ENCODE data around the gene AP3M1.
"Not testable (repeated sequence)": the region's sequence is repeated elsewhere in the genome, so short reads cannot be mapped to it uniquely, and the experiment has no call there.

Gene AP3M1

GRCh38 chr10:74194545-74194944 lies 43.9 kb upstream of the AP3M1 start:
- Histone ChIP-seq H3K36me3 (ENCODE audit: insufficient read depth, low read length) (no peaks in the 10 kb centered on the region), H3F3A (ENCODE audit: low read depth) (no peaks in the 10 kb centered on the region), H2AFZ (ENCODE audit: low read length) (no peak overlapping the region), H3K9me3 (ENCODE audit: insufficient read depth, low read depth, low read length) (no peaks in the 10 kb centered on the region), H3K9me2 (replicated peaks; ENCODE audit: low read depth, low read length) (no peaks in the 10 kb centered on the region), H3K4me3 (ENCODE audit: low read length, poor library complexity, severe bottlenecking) (no peak overlapping the region), H3K4me2 (ENCODE audit: low read depth, low read length, poor library complexity, severe bottlenecking) (no peak overlapping the region), H3K4me1 (ENCODE audit: insufficient read depth, low read length, poor library complexity, severe bottlenecking) (peaks cover 14% of the 10 kb centered on the region), H4K20me1 (ENCODE audit: insufficient read depth, low read length, poor library complexity, severe bottlenecking) (peaks cover 5% of the 10 kb centered on the region), H3K27me3 (ENCODE audit: insufficient read depth, low read length, poor library complexity, severe bottlenecking) (no peaks in the 10 kb centered on the region), H3K9ac (ENCODE audit: low read depth, low read length, poor library complexity, severe bottlenecking) (no peak overlapping the region), H3K79me2 (ENCODE audit: insufficient read depth, low read length) (peaks cover 79% of the 10 kb centered on the region)
- TF ChIP-seq CTCF (conservative IDR thresholded peaks at IDR 0.05; ENCODE audit: low read length) (no peak), EZH2phosphoT487 (IDR thresholded peaks at IDR 0.05; ENCODE audit: borderline replicate concordance) (no peak)

- Histone ChIP-seq H3K79me2 (ENCODE audit: insufficient read depth, low read length) (peaks cover 80% of the 10 kb centered on the region), H3F3A (ENCODE audit: low read depth) (no peaks in the 10 kb centered on the region), H2AFZ (ENCODE audit: low read length) (peak overlapping the region; percentile 56), H3K9me2 (replicated peaks; ENCODE audit: low read depth, low read length) (no peaks in the 10 kb centered on the region), H3K27me3 (ENCODE audit: insufficient read depth, low read length, poor library complexity, severe bottlenecking) (no peaks in the 10 kb centered on the region), H3K4me2 (ENCODE audit: low read depth, low read length, poor library complexity, severe bottlenecking) (peak overlapping the region; percentile 64), H3K4me3 (ENCODE audit: low read length, poor library complexity, severe bottlenecking) (peak overlapping the region; percentile 55), H3K4me1 (ENCODE audit: insufficient read depth, low read length, poor library complexity, severe bottlenecking) (peaks cover 26% of the 10 kb centered on the region), H3K36me3 (ENCODE audit: insufficient read depth, low read length) (no peaks in the 10 kb centered on the region), H4K20me1 (ENCODE audit: insufficient read depth, low read length, poor library complexity, severe bottlenecking) (peaks cover 5% of the 10 kb centered on the region), H3K9ac (ENCODE audit: low read depth, low read length, poor library complexity, severe bottlenecking) (peak overlapping the region; percentile 45), H3K9me3 (ENCODE audit: insufficient read depth, low read depth, low read length) (no peaks in the 10 kb centered on the region)
- TF ChIP-seq EZH2phosphoT487 (IDR thresholded peaks at IDR 0.05; ENCODE audit: borderline replicate concordance) (no peak), CTCF (conservative IDR thresholded peaks at IDR 0.05; ENCODE audit: low read length) (no peak)
These were observed 39.9 kb upstream of the AP3M1 start for GRCh38 chr10:74190494-74190893.

- TF ChIP-seq CTCF (conservative IDR thresholded peaks at IDR 0.05; ENCODE audit: low read length) (no peak), EZH2phosphoT487 (IDR thresholded peaks at IDR 0.05; ENCODE audit: borderline replicate concordance) (no peak)
- H2AFZ ChIP-seq (ENCODE audit: low read length): peak overlapping the region; percentile 56
These were observed 39.4 kb upstream of the AP3M1 start for GRCh38 chr10:74189999-74190421.

GRCh38 chr10:74188617-74189016 lies 38.0 kb upstream of the AP3M1 start:
- H3F3A ChIP-seq (ENCODE audit: low read depth); H3K9ac ChIP-seq (ENCODE audit: low read depth, low read length, poor library complexity, severe bottlenecking); H3K9me3 ChIP-seq (ENCODE audit: insufficient read depth, low read depth, low read length); H3K9me2 ChIP-seq (replicated peaks; ENCODE audit: low read depth, low read length); H3K36me3 ChIP-seq (ENCODE audit: insufficient read depth, low read length); H2AFZ ChIP-seq (ENCODE audit: low read length); H3K27me3 ChIP-seq (ENCODE audit: insufficient read depth, low read length, poor library complexity, severe bottlenecking); H3K4me3 ChIP-seq (ENCODE audit: low read length, poor library complexity, severe bottlenecking); H4K20me1 ChIP-seq (ENCODE audit: insufficient read depth, low read length, poor library complexity, severe bottlenecking); H3K4me2 ChIP-seq (ENCODE audit: low read depth, low read length, poor library complexity, severe bottlenecking): not testable (repeated sequence)
- peaks cover 24% of the 10 kb centered on the region for H3K4me1 ChIP-seq (ENCODE audit: insufficient read depth, low read length, poor library complexity, severe bottlenecking)
- H3K79me2 ChIP-seq (ENCODE audit: insufficient read depth, low read length): peaks cover 77% of the 10 kb centered on the region

More at GRCh38 chr10:74189999-74190421, 39.4 kb upstream of the AP3M1 start:
- Histone ChIP-seq H3K79me2 (ENCODE audit: insufficient read depth, low read length) (peaks cover 80% of the 10 kb centered on the region), H4K20me1 (ENCODE audit: insufficient read depth, low read length, poor library complexity, severe bottlenecking) (peaks cover under 1% of the 10 kb centered on the region), H3F3A (ENCODE audit: low read depth) (no peaks in the 10 kb centered on the region), H3K9ac (ENCODE audit: low read depth, low read length, poor library complexity, severe bottlenecking) (peak overlapping the region; percentile 45), H3K4me3 (ENCODE audit: low read length, poor library complexity, severe bottlenecking) (peak overlapping the region; percentile 55), H3K4me1 (ENCODE audit: insufficient read depth, low read length, poor library complexity, severe bottlenecking) (peaks cover 26% of the 10 kb centered on the region), H3K9me2 (replicated peaks; ENCODE audit: low read depth, low read length) (no peaks in the 10 kb centered on the region), H3K27me3 (ENCODE audit: insufficient read depth, low read length, poor library complexity, severe bottlenecking) (no peaks in the 10 kb centered on the region), H3K4me2 (ENCODE audit: low read depth, low read length, poor library complexity, severe bottlenecking) (peak overlapping the region; percentile 64), H3K36me3 (ENCODE audit: insufficient read depth, low read length) (no peaks in the 10 kb centered on the region), H3K9me3 (ENCODE audit: insufficient read depth, low read depth, low read length) (no peaks in the 10 kb centered on the region)

Measured in Loucy (cell line).